Measurements from ENCODE around the gene UFD1. TPM values are rescaled to one million over a fixed set of nuclear protein-coding genes. Genes with fewer than 3 reads are reported as not detected.

Gene UFD1
- total RNA-seq, 6 donors from 2014 or later = 21.0 to 52.1 (median 29.1) TPM

DNA sequence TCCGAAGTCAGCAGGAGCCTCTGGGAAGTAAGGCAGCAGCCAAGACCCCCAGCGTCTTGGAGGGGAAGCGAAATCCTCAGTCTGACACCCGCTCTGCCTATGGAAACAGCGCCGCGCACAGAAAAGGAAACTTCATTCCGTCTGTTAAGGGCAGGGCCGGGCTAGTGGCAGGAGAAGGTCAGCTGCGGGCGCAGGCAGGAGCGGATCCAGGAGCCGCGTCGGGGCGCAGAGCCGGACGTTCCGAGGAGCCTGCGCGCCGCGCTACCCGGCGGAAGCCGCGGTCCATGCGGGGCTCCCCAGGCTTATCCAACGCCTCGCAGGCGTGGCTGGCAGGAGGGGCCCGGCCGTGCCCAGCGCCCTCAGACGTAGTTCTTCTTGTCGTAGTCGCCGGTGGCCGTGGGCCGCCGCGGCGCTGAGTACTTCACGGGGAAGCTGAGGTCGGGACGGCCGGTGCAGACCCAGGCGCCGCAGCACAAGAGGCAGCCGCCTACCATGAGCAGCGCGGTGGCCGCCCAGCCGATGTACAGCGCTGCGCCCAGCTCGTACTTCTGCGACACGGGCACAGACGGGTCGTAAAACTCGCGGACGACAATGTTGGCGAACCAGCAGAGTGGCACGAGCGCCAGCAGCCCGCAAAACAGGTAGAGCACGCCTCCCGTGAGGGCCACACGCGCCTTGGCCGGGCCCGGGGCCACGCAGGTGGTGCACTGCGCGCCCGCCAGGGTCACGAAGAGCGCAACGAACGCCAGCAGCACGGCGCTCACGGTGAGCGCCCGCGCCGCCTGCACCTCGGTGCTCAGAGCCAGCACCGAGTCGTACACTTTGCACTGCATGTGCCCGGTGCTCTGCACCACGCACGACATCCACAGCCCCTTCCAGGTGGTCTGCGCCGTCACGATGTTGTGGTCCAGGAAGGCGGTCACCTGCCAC lies 44.5 kb upstream of the UFD1 start:
- DNase-seq (peak in 1 of 2 donors; percentile 85), ATAC-seq (ENCODE audit: low FRiP score in 2 of 2) (no peak)
- TF ChIP-seq EP300 (IDR thresholded peaks at IDR 0.05) (no peak), POLR2A (IDR thresholded peaks at IDR 0.05) (peak in 1 of 4 donors; percentile 6), POLR2AphosphoS5 (IDR thresholded peaks at IDR 0.05) (peak in 1 of 2 donors; percentile 2)
- TF ChIP-seq, protein P1, sequence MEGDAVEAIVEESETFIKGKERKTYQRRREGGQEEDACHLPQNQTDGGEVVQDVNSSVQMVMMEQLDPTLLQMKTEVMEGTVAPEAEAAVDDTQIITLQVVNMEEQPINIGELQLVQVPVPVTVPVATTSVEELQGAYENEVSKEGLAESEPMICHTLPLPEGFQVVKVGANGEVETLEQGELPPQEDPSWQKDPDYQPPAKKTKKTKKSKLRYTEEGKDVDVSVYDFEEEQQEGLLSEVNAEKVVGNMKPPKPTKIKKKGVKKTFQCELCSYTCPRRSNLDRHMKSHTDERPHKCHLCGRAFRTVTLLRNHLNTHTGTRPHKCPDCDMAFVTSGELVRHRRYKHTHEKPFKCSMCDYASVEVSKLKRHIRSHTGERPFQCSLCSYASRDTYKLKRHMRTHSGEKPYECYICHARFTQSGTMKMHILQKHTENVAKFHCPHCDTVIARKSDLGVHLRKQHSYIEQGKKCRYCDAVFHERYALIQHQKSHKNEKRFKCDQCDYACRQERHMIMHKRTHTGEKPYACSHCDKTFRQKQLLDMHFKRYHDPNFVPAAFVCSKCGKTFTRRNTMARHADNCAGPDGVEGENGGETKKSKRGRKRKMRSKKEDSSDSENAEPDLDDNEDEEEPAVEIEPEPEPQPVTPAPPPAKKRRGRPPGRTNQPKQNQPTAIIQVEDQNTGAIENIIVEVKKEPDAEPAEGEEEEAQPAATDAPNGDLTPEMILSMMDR (IDR thresholded peaks at IDR 0.05) = peak in 1 of 6 experiments; percentile 35
- peaks cover 0 to 29% (median 3%) of the 10 kb centered on the region in 4 donors for H3K36me3 ChIP-seq
- H3K4me1 ChIP-seq = peaks cover 22 to 41% (median 31%) of the 10 kb centered on the region in 4 donors
- peaks cover 0 to 25% (median 11%) of the 10 kb centered on the region in 4 donors for H3K27me3 ChIP-seq
- H3K9me3 ChIP-seq = no peaks in the 10 kb centered on the region
- 2 to 4% methylated on average over 31 to 47 of the region's 99 CpGs for WGBS, 2 donors
- peak overlapping the region; percentile 50 to 65 (median 53) for H3K4me3 ChIP-seq
- peak overlapping the region; percentile 87 to 97 (median 92) for H3K27ac ChIP-seq

DNA sequence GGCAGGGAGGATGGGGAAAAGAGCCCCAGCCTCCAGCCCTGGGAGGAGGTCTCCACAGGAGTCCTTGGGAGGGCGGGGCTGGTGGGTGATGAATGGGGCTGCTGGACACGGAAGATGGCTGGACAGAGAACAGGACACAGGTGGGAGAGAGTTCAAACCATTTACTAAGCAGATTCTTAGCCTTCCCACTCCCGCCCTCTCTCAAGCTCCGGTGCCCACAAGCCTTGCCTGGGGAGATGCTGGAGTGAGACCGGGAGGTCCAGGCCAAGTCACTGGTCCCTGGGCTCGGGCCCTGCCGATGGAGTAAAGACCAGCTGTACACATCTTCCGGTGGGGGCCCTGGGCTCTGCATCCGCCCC lies 43.9 kb upstream of the UFD1 start:
- TF ChIP-seq POLR2A (IDR thresholded peaks at IDR 0.05) (no peak), POLR2AphosphoS5 (IDR thresholded peaks at IDR 0.05) (no peak), EP300 (IDR thresholded peaks at IDR 0.05) (no peak)
- TF ChIP-seq, protein P1 (IDR thresholded peaks at IDR 0.05) = no peak
- no peak for ATAC-seq (ENCODE audit: low FRiP score in 2 of 2)
- WGBS, 2 donors = 46 to 54% methylated on average over 5 to 9 of the region's 9 CpGs
- Histone ChIP-seq H3K27me3 (peaks cover 0 to 25% (median 11%) of the 10 kb centered on the region in 4 donors), H3K36me3 (peaks cover 0 to 29% (median 3%) of the 10 kb centered on the region in 4 donors), H3K9me3 (no peaks in the 10 kb centered on the region), H3K4me3 (peak overlapping the region; percentile 50 to 65 (median 53)), H3K27ac (peak overlapping the region; percentile 87 to 97 (median 92)), H3K4me1 (peaks cover 21 to 39% (median 29%) of the 10 kb centered on the region in 4 donors)
- no peak for DNase-seq

DNA sequence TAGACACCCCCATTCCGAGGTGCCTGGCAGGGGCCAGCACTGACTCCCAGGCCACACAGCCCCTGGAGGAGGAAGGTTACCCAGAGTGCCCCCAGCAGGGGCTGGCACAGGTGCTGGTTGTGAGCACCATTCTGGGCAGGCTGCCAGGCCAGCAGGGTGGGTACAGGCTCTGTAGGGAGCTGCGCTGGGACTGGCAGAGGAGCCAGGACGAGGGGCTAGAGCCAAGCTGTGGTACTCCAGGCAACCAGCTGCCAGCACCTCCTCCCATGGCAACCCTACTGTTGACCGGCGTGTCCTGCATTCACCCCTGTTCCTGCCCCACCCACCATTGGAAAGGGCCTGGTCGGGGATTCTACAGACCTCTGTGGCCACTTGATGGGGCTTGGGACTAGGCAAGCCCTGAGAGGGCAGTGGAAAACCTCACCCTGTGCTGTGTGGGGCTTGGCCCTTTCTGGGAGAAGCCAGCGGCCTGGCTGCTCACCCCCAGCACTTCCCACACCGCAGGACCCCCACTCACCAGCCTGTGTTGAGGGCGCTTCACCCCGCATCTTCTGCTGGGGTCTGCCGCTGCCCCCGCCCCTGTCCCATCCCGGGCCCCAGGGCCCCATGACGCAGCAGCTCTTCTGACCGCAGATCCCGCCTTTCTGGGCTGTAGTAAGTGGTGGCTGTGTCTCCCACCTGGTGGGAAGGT lies 43.3 kb upstream of the UFD1 start:
- WGBS, 2 donors = 58 to 80% methylated on average over 1 to 16 of the region's 16 CpGs
- Histone ChIP-seq H3K27ac (peak overlapping the region; percentile 87 to 97 (median 92)), H3K4me1 (peaks cover 18 to 35% (median 27%) of the 10 kb centered on the region in 4 donors), H3K4me3 (peak overlapping the region; percentile 50 to 65 (median 53)), H3K27me3 (peaks cover 0 to 25% (median 11%) of the 10 kb centered on the region in 4 donors), H3K36me3 (peaks cover 0 to 29% (median 3%) of the 10 kb centered on the region in 4 donors), H3K9me3 (no peaks in the 10 kb centered on the region)
- TF ChIP-seq POLR2AphosphoS5 (IDR thresholded peaks at IDR 0.05) (no peak), POLR2A (IDR thresholded peaks at IDR 0.05) (peak in 1 of 4 donors; percentile 47)
- ATAC-seq (ENCODE audit: low FRiP score in 2 of 2) (no peak), DNase-seq (no peak)

DNA sequence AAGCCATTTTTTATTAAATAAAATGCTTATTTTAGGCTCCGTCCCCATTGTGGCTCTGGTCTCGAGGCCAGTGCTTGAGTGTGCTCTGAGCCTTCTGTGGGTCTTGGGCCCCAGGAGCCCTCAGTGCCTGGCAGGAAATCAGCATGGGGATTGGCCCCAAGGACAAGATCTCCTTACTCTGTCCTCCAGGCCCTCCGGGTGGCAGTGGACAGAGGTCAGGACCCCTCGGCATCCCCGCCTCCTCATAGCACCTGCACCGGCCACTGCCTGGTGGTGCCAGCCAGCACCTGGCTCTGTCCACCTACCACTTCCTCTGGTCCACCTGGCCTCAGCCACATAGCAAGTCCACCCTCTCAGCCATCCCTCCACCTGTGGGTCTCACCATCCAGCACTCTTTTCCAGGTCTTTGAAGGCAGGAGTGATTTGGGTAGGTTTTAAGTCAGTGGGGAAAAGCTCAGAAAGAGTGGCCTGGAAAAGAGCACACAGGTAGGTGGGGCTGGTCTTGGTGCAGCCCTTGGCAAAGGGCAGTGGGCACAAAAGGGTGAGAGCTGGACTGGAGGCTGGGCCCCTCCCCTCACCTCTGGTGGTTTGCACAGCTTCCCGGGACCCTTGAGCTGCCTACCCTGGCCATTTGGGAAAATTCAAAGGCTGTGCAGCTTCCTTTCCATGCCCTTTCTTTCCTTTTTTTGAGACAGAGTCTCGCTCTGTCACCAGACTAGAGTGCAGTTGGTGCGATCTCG lies 41.7 kb upstream of the UFD1 start:
- Histone ChIP-seq H3K27me3 (peaks cover 0 to 25% (median 11%) of the 10 kb centered on the region in 4 donors), H3K9me3 (no peaks in the 10 kb centered on the region), H3K27ac (peak overlapping the region; percentile 87 to 97 (median 92)), H3K36me3 (peaks cover 0 to 29% (median 3%) of the 10 kb centered on the region in 4 donors), H3K4me1 (peaks cover 4 to 21% (median 19%) of the 10 kb centered on the region in 4 donors), H3K4me3 (peak overlapping the region; percentile 27 to 65 (median 53))
- TF ChIP-seq POLR2A (IDR thresholded peaks at IDR 0.05) (no peak), EP300 (IDR thresholded peaks at IDR 0.05) (no peak), POLR2AphosphoS5 (IDR thresholded peaks at IDR 0.05) (peak in 1 of 2 donors; percentile 12)
- TF ChIP-seq, protein P1 (IDR thresholded peaks at IDR 0.05) = no peak
- no peak for DNase-seq
- WGBS, 2 donors = 76 to 82% methylated on average over 6 to 10 of the region's 10 CpGs
- no peak for ATAC-seq (ENCODE audit: low FRiP score in 2 of 2)
